ENCODE measurements around the gene GABRG3. TPM values are rescaled to one million over a fixed set of nuclear protein-coding genes. Genes with fewer than 3 reads are reported as not detected.

The GABRG3 gene
- total RNA-seq, 1 experiment from 2014 or later, result 0.15 TPM

- peaks cover 84% of the 10 kb centered on the region for H3K27me3 Mint-ChIP-seq (ENCODE audit: low read depth)
- Histone ChIP-seq H3T11ph (ENCODE audit: low read length) (no peak overlapping the region), H2BK120ac (ENCODE audit: low read depth, low read length, poor library complexity, severe bottlenecking) (no peak overlapping the region), H3K79me1 (ENCODE audit: insufficient read depth, low read depth, low read length, poor library complexity, severe bottlenecking) (no peaks in the 10 kb centered on the region), H4K5ac (ENCODE audit: insufficient read length, low read depth, low read length) (no peak overlapping the region), H3K4ac (ENCODE audit: low read depth, low read length) (no peak overlapping the region), H2AFZ (ENCODE audit: low read length) (peak overlapping the region; percentile 69), H2BK12ac (ENCODE audit: insufficient read length, low read depth, low read length) (no peak overlapping the region), H2BK5ac (ENCODE audit: insufficient read length, low read length) (no peak overlapping the region), H2BK20ac (ENCODE audit: low read depth, low read length, poor library complexity, severe bottlenecking) (no peak overlapping the region), H2BK15ac (ENCODE audit: low read depth, low read length) (no peak overlapping the region), H3K27me3 (ENCODE audit: insufficient read depth, low read length) (peaks cover 23% of the 10 kb centered on the region), H3K27ac (ENCODE audit: insufficient read length, low read depth, low read length) (no peak overlapping the region), H3K4me1 (ENCODE audit: insufficient read depth, low read length) (no peaks in the 10 kb centered on the region; the same call in 1 of the 2 replicates), H3K9ac (ENCODE audit: extremely low read depth, insufficient read length, low read length) (peak overlapping the region; percentile 59), H4K91ac (ENCODE audit: insufficient read length, low read depth, low read length) (no peak overlapping the region), H3K18ac (ENCODE audit: insufficient read length, low read depth, low read length) (no peak overlapping the region), H3K56ac (ENCODE audit: insufficient read length, low read depth, low read length) (no peak overlapping the region), H3K23me2 (ENCODE audit: insufficient read length, low read depth, low read length, poor library complexity, severe bottlenecking) (peaks cover 12% of the 10 kb centered on the region), H3K79me2 (ENCODE audit: insufficient read depth, low read length) (no peaks in the 10 kb centered on the region), H4K8ac (replicated peaks; ENCODE audit: insufficient read length, low read depth, low read length) (no peak overlapping the region), H3K14ac (ENCODE audit: insufficient read depth, low read length) (peak overlapping the region; percentile 72), H3K9me3 (ENCODE audit: control insufficient read depth, low read depth, low read length) (no peaks in the 10 kb centered on the region), H3K4me2 (ENCODE audit: insufficient read depth, insufficient read length, low read length) (peak overlapping the region; percentile 75), H2AK5ac (ENCODE audit: insufficient read length, low read length) (no peak overlapping the region), H3K23ac (ENCODE audit: insufficient read length, low read depth, low read length) (no peak overlapping the region), H4K20me1 (ENCODE audit: control insufficient read depth, insufficient read depth, insufficient read length) (no peaks in the 10 kb centered on the region)
- no peak overlapping the region for H3K27ac Mint-ChIP-seq
- DNase-seq, result peak; percentile 81
- TF ChIP-seq, protein P1, sequence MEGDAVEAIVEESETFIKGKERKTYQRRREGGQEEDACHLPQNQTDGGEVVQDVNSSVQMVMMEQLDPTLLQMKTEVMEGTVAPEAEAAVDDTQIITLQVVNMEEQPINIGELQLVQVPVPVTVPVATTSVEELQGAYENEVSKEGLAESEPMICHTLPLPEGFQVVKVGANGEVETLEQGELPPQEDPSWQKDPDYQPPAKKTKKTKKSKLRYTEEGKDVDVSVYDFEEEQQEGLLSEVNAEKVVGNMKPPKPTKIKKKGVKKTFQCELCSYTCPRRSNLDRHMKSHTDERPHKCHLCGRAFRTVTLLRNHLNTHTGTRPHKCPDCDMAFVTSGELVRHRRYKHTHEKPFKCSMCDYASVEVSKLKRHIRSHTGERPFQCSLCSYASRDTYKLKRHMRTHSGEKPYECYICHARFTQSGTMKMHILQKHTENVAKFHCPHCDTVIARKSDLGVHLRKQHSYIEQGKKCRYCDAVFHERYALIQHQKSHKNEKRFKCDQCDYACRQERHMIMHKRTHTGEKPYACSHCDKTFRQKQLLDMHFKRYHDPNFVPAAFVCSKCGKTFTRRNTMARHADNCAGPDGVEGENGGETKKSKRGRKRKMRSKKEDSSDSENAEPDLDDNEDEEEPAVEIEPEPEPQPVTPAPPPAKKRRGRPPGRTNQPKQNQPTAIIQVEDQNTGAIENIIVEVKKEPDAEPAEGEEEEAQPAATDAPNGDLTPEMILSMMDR (conservative IDR thresholded peaks at IDR 0.05), result no peak
- H3K4me1 Mint-ChIP-seq, result peaks cover 10 to 11% of the 10 kb centered on the region in 2 experiments; a peak in 3 of 4 replicates
- no CpG with 5 or more reads among the region's 48 CpGs for WGBS (ENCODE audit: extremely low coverage, insufficient read length, low lambda C conversion rate)
- peak overlapping the region; percentile 77 to 84 for H3K4me3 Mint-ChIP-seq
- no peaks in the 10 kb centered on the region for H3K36me3 Mint-ChIP-seq (ENCODE audit: insufficient read depth in 1 of 3, low read depth in 3 of 3)
- peaks cover 0 to 2% of the 10 kb centered on the region in 2 experiments; a peak in 1 of 5 replicates for H3K9me3 Mint-ChIP-seq
Measured at GRCh38 chr15:26967719-26968269, 3.2 kb upstream of the GABRG3 start.
